Measurements from ENCODE around the gene MED12L.

The MED12L gene

GRCh38 chr3:151330379-151330778 is 244.9 kb downstream of the MED12L start:
- Histone ChIP-seq H3K4me3 (ENCODE audit: low read length) (no peak overlapping the region), H3K36me3 (ENCODE audit: control insufficient read depth, insufficient read depth, low read length) (no peaks in the 10 kb centered on the region), H3K9ac (ENCODE audit: low read length) (no peak overlapping the region), H3K4me1 (ENCODE audit: control insufficient read depth, insufficient read depth, low read length) (no peaks in the 10 kb centered on the region), H3K9me3 (ENCODE audit: control insufficient read depth, low read length) (no peaks in the 10 kb centered on the region), H3K27me3 (ENCODE audit: control insufficient read depth, insufficient read depth, low read length) (no peaks in the 10 kb centered on the region)

- Histone ChIP-seq H3K27me3 (ENCODE audit: control insufficient read depth, insufficient read depth, low read length) (no peaks in the 10 kb centered on the region), H3K9me3 (ENCODE audit: control insufficient read depth, low read length) (no peaks in the 10 kb centered on the region), H3K4me1 (ENCODE audit: control insufficient read depth, insufficient read depth, low read length) (no peaks in the 10 kb centered on the region), H3K9ac (ENCODE audit: low read length) (no peak overlapping the region), H3K36me3 (ENCODE audit: control insufficient read depth, insufficient read depth, low read length) (no peaks in the 10 kb centered on the region), H3K4me3 (ENCODE audit: low read length) (no peak overlapping the region)
Measured at GRCh38 chr3:151330899-151331298, 245.4 kb downstream of the MED12L start.

- Histone ChIP-seq H3K9me3 (ENCODE audit: control insufficient read depth, low read length) (no peaks in the 10 kb centered on the region), H3K9ac (ENCODE audit: low read length) (no peak overlapping the region), H3K4me3 (ENCODE audit: low read length) (no peak overlapping the region), H3K4me1 (ENCODE audit: control insufficient read depth, insufficient read depth, low read length) (no peaks in the 10 kb centered on the region), H3K36me3 (ENCODE audit: control insufficient read depth, insufficient read depth, low read length) (no peaks in the 10 kb centered on the region), H3K27me3 (ENCODE audit: control insufficient read depth, insufficient read depth, low read length) (no peaks in the 10 kb centered on the region)
Measured at GRCh38 chr3:151331696-151332095, 246.2 kb downstream of the MED12L start.

- H3K9ac ChIP-seq (ENCODE audit: low read length): no peak overlapping the region
- H3K9me3 ChIP-seq (ENCODE audit: control insufficient read depth, low read length): no peaks in the 10 kb centered on the region
- H3K4me1 ChIP-seq (ENCODE audit: control insufficient read depth, insufficient read depth, low read length): no peaks in the 10 kb centered on the region
- no peak overlapping the region for H3K4me3 ChIP-seq (ENCODE audit: low read length)
- H3K27me3 ChIP-seq (ENCODE audit: control insufficient read depth, insufficient read depth, low read length): no peaks in the 10 kb centered on the region
- no peaks in the 10 kb centered on the region for H3K36me3 ChIP-seq (ENCODE audit: control insufficient read depth, insufficient read depth, low read length)
Measured at GRCh38 chr3:151345859-151346258, 260.4 kb downstream of the MED12L start.

GRCh38 chr3:151346292-151346691 is 260.8 kb downstream of the MED12L start:
- Histone ChIP-seq H3K36me3 (ENCODE audit: control insufficient read depth, insufficient read depth, low read length) (no peaks in the 10 kb centered on the region), H3K4me1 (ENCODE audit: control insufficient read depth, insufficient read depth, low read length) (no peaks in the 10 kb centered on the region), H3K4me3 (ENCODE audit: low read length) (no peak overlapping the region), H3K9me3 (ENCODE audit: control insufficient read depth, low read length) (no peaks in the 10 kb centered on the region), H3K9ac (ENCODE audit: low read length) (no peak overlapping the region), H3K27me3 (ENCODE audit: control insufficient read depth, insufficient read depth, low read length) (no peaks in the 10 kb centered on the region)

GRCh38 chr3:151347432-151347831 is 262.0 kb downstream of the MED12L start:
- no peaks in the 10 kb centered on the region for H3K27me3 ChIP-seq (ENCODE audit: control insufficient read depth, insufficient read depth, low read length)
- no peaks in the 10 kb centered on the region for H3K4me1 ChIP-seq (ENCODE audit: control insufficient read depth, insufficient read depth, low read length)

GRCh38 chr3:151350656-151351055 is 265.2 kb downstream of the MED12L start:
- Histone ChIP-seq H3K9me3 (ENCODE audit: control insufficient read depth, low read length) (no peaks in the 10 kb centered on the region), H3K36me3 (ENCODE audit: control insufficient read depth, insufficient read depth, low read length) (no peaks in the 10 kb centered on the region), H3K4me3 (ENCODE audit: low read length) (no peak overlapping the region), H3K4me1 (ENCODE audit: control insufficient read depth, insufficient read depth, low read length) (no peaks in the 10 kb centered on the region), H3K27me3 (ENCODE audit: control insufficient read depth, insufficient read depth, low read length) (no peaks in the 10 kb centered on the region), H3K9ac (ENCODE audit: low read length) (no peak overlapping the region)

More at GRCh38 chr3:151347432-151347831, 262.0 kb downstream of the MED12L start:
- no peaks in the 10 kb centered on the region for H3K36me3 ChIP-seq (ENCODE audit: control insufficient read depth, insufficient read depth, low read length)
- no peak overlapping the region for H3K9ac ChIP-seq (ENCODE audit: low read length)
- no peak overlapping the region for H3K4me3 ChIP-seq (ENCODE audit: low read length)
- no peaks in the 10 kb centered on the region for H3K9me3 ChIP-seq (ENCODE audit: control insufficient read depth, low read length)

- H3K27me3 ChIP-seq (ENCODE audit: control insufficient read depth, insufficient read depth, low read length): no peaks in the 10 kb centered on the region
- no peaks in the 10 kb centered on the region for H3K9me3 ChIP-seq (ENCODE audit: control insufficient read depth, low read length)
- H3K9ac ChIP-seq (ENCODE audit: low read length): no peak overlapping the region
- no peaks in the 10 kb centered on the region for H3K36me3 ChIP-seq (ENCODE audit: control insufficient read depth, insufficient read depth, low read length)
- no peaks in the 10 kb centered on the region for H3K4me1 ChIP-seq (ENCODE audit: control insufficient read depth, insufficient read depth, low read length)
- no peak overlapping the region for H3K4me3 ChIP-seq (ENCODE audit: low read length)
Measured at GRCh38 chr3:151351219-151351618, 265.8 kb downstream of the MED12L start.

GRCh38 chr3:151351648-151352047 is 266.2 kb downstream of the MED12L start:
- Histone ChIP-seq H3K4me1 (ENCODE audit: control insufficient read depth, insufficient read depth, low read length) (no peaks in the 10 kb centered on the region), H3K36me3 (ENCODE audit: control insufficient read depth, insufficient read depth, low read length) (no peaks in the 10 kb centered on the region), H3K9ac (ENCODE audit: low read length) (no peak overlapping the region), H3K27me3 (ENCODE audit: control insufficient read depth, insufficient read depth, low read length) (no peaks in the 10 kb centered on the region), H3K4me3 (ENCODE audit: low read length) (no peak overlapping the region), H3K9me3 (ENCODE audit: control insufficient read depth, low read length) (no peaks in the 10 kb centered on the region)

GRCh38 chr3:151356794-151357462 is 271.5 kb downstream of the MED12L start:
- H3K9me3 ChIP-seq (ENCODE audit: control insufficient read depth, low read length): no peaks in the 10 kb centered on the region
- no peaks in the 10 kb centered on the region for H3K4me1 ChIP-seq (ENCODE audit: control insufficient read depth, insufficient read depth, low read length)
- H3K4me3 ChIP-seq (ENCODE audit: low read length): no peak overlapping the region
- no peak overlapping the region for H3K9ac ChIP-seq (ENCODE audit: low read length)
- H3K36me3 ChIP-seq (ENCODE audit: control insufficient read depth, insufficient read depth, low read length): no peaks in the 10 kb centered on the region
- no peaks in the 10 kb centered on the region for H3K27me3 ChIP-seq (ENCODE audit: control insufficient read depth, insufficient read depth, low read length)

- Histone ChIP-seq H3K27me3 (ENCODE audit: control insufficient read depth, insufficient read depth, low read length) (no peaks in the 10 kb centered on the region), H3K36me3 (ENCODE audit: control insufficient read depth, insufficient read depth, low read length) (no peaks in the 10 kb centered on the region), H3K4me3 (ENCODE audit: low read length) (no peak overlapping the region), H3K9me3 (ENCODE audit: control insufficient read depth, low read length) (no peaks in the 10 kb centered on the region), H3K4me1 (ENCODE audit: control insufficient read depth, insufficient read depth, low read length) (no peaks in the 10 kb centered on the region), H3K9ac (ENCODE audit: low read length) (no peak overlapping the region)
Measured at GRCh38 chr3:151357463-151357850, 272.0 kb downstream of the MED12L start.

- H3K9me3 ChIP-seq (ENCODE audit: control insufficient read depth, low read length): no peaks in the 10 kb centered on the region
- no peak overlapping the region for H3K9ac ChIP-seq (ENCODE audit: low read length)
- H3K4me3 ChIP-seq (ENCODE audit: low read length): no peak overlapping the region
- H3K36me3 ChIP-seq (ENCODE audit: control insufficient read depth, insufficient read depth, low read length): no peaks in the 10 kb centered on the region
- no peaks in the 10 kb centered on the region for H3K4me1 ChIP-seq (ENCODE audit: control insufficient read depth, insufficient read depth, low read length)
- no peaks in the 10 kb centered on the region for H3K27me3 ChIP-seq (ENCODE audit: control insufficient read depth, insufficient read depth, low read length)
Measured at GRCh38 chr3:151362751-151363174, 277.3 kb downstream of the MED12L start.

GRCh38 chr3:151366993-151367392 is 281.5 kb downstream of the MED12L start:
- H3K4me1 ChIP-seq (ENCODE audit: control insufficient read depth, insufficient read depth, low read length): no peaks in the 10 kb centered on the region
- no peaks in the 10 kb centered on the region for H3K27me3 ChIP-seq (ENCODE audit: control insufficient read depth, insufficient read depth, low read length)
- H3K9me3 ChIP-seq (ENCODE audit: control insufficient read depth, low read length): no peaks in the 10 kb centered on the region
- no peaks in the 10 kb centered on the region for H3K36me3 ChIP-seq (ENCODE audit: control insufficient read depth, insufficient read depth, low read length)
- H3K4me3 ChIP-seq (ENCODE audit: low read length): no peak overlapping the region
- no peak overlapping the region for H3K9ac ChIP-seq (ENCODE audit: low read length)

Data from mucosa of stomach (tissue), 1 donor.